ENCODE data around the gene SRCIN1.
"Not testable (repeated sequence)": the region's sequence is repeated elsewhere in the genome, so short reads cannot be mapped to it uniquely, and the experiment has no call there.

The SRCIN1 gene

GRCh38 chr17:38605841-38606645, at the start of gene SRCIN1:
Gene SRCIN1 (minus strand): TSS chr17:38605952. CDS start chr17:38605705, 247 bp downstream.
- no peaks in the 10 kb centered on the region for H3K9me3 ChIP-seq (ENCODE audit: control insufficient read depth, low read length)
- no peaks in the 10 kb centered on the region for H3K79me2 ChIP-seq
- peak within 1 kb of the TSS; percentile 91 for H3K4me2 ChIP-seq (ENCODE audit: low read length)
- peak; percentile 69 for TF ChIP-seq CTCF (IDR thresholded peaks at IDR 0.05)
- no peak within 1 kb of the TSS for H3K27ac ChIP-seq
- H3K4me1 ChIP-seq, result peaks cover 6% of the 10 kb centered on the region
- no peaks in the 10 kb centered on the region for H3K27me3 ChIP-seq (ENCODE audit: control insufficient read depth, insufficient read depth, low read length)
- H3K4me3 ChIP-seq (ENCODE audit: low read depth, low read length), result peak within 1 kb of the TSS; percentile 53
- no peak within 1 kb of the TSS for H3K9ac ChIP-seq
- H2AFZ ChIP-seq, result peak within 1 kb of the TSS; percentile 68
- H3K36me3 ChIP-seq (ENCODE audit: control insufficient read depth, insufficient read depth, low read length), result no peaks in the 10 kb centered on the region

- H3K4me3 ChIP-seq (ENCODE audit: low read depth, low read length), result no peak overlapping the region
- no peak overlapping the region for H2AFZ ChIP-seq
- H3K4me1 ChIP-seq, result no peaks in the 10 kb centered on the region
- no peak for TF ChIP-seq CTCF (IDR thresholded peaks at IDR 0.05)
- no peak overlapping the region for H3K27ac ChIP-seq
- no peak overlapping the region for H3K9ac ChIP-seq
- H3K36me3 ChIP-seq (ENCODE audit: control insufficient read depth, insufficient read depth, low read length), result no peaks in the 10 kb centered on the region
- H3K9me3 ChIP-seq (ENCODE audit: control insufficient read depth, low read length), result no peaks in the 10 kb centered on the region
- H3K27me3 ChIP-seq (ENCODE audit: control insufficient read depth, insufficient read depth, low read length), result no peaks in the 10 kb centered on the region
- no peak overlapping the region for H3K4me2 ChIP-seq (ENCODE audit: low read length)
- H3K79me2 ChIP-seq, result no peaks in the 10 kb centered on the region
These were observed 49.0 kb upstream of the SRCIN1 start for GRCh38 chr17:38654411-38655398.

GRCh38 chr17:38653679-38654078, 47.9 kb upstream of the SRCIN1 start:
- TF ChIP-seq CTCF (IDR thresholded peaks at IDR 0.05), result no peak
- Histone ChIP-seq H3K27me3 (ENCODE audit: control insufficient read depth, insufficient read depth, low read length) (no peaks in the 10 kb centered on the region), H2AFZ (no peak overlapping the region), H3K9ac (no peak overlapping the region), H3K4me3 (ENCODE audit: low read depth, low read length) (no peak overlapping the region), H3K9me3 (ENCODE audit: control insufficient read depth, low read length) (no peaks in the 10 kb centered on the region), H3K4me2 (ENCODE audit: low read length) (no peak overlapping the region), H3K4me1 (no peaks in the 10 kb centered on the region), H3K79me2 (no peaks in the 10 kb centered on the region), H3K27ac (no peak overlapping the region), H3K36me3 (ENCODE audit: control insufficient read depth, insufficient read depth, low read length) (no peaks in the 10 kb centered on the region)

GRCh38 chr17:38653230-38653629, 47.5 kb upstream of the SRCIN1 start:
- no peak for TF ChIP-seq CTCF (IDR thresholded peaks at IDR 0.05)
- Histone ChIP-seq H3K27me3 (ENCODE audit: control insufficient read depth, insufficient read depth, low read length) (no peaks in the 10 kb centered on the region), H3K4me1 (no peaks in the 10 kb centered on the region), H3K9ac (no peak overlapping the region), H3K4me2 (ENCODE audit: low read length) (no peak overlapping the region), H3K4me3 (ENCODE audit: low read depth, low read length) (no peak overlapping the region), H2AFZ (no peak overlapping the region), H3K27ac (no peak overlapping the region), H3K9me3 (ENCODE audit: control insufficient read depth, low read length) (no peaks in the 10 kb centered on the region), H3K36me3 (ENCODE audit: control insufficient read depth, insufficient read depth, low read length) (no peaks in the 10 kb centered on the region), H3K79me2 (no peaks in the 10 kb centered on the region)

GRCh38 chr17:38650653-38651173, 45.0 kb upstream of the SRCIN1 start:
- not testable (repeated sequence) for H3K9ac ChIP-seq; H2AFZ ChIP-seq; H3K4me1 ChIP-seq; H3K4me3 ChIP-seq (ENCODE audit: low read depth, low read length); H3K9me3 ChIP-seq (ENCODE audit: control insufficient read depth, low read length); H3K27me3 ChIP-seq (ENCODE audit: control insufficient read depth, insufficient read depth, low read length); H3K79me2 ChIP-seq; H3K27ac ChIP-seq; H3K36me3 ChIP-seq (ENCODE audit: control insufficient read depth, insufficient read depth, low read length); H3K4me2 ChIP-seq (ENCODE audit: low read length)
